Hematopoietic multipotent progenitor cell treated with erythropoietin and hydrocortisone succinate and interleukin-3 and kit ligand, for 8 days (in vitro differentiated cells): ENCODE results near the gene P4HB.

ENCODE experiments used
- DNase-seq: peaks from one replicate; pipeline ENCODE4 v3.0.0-alpha.2; 2015

The P4HB gene

DNA sequence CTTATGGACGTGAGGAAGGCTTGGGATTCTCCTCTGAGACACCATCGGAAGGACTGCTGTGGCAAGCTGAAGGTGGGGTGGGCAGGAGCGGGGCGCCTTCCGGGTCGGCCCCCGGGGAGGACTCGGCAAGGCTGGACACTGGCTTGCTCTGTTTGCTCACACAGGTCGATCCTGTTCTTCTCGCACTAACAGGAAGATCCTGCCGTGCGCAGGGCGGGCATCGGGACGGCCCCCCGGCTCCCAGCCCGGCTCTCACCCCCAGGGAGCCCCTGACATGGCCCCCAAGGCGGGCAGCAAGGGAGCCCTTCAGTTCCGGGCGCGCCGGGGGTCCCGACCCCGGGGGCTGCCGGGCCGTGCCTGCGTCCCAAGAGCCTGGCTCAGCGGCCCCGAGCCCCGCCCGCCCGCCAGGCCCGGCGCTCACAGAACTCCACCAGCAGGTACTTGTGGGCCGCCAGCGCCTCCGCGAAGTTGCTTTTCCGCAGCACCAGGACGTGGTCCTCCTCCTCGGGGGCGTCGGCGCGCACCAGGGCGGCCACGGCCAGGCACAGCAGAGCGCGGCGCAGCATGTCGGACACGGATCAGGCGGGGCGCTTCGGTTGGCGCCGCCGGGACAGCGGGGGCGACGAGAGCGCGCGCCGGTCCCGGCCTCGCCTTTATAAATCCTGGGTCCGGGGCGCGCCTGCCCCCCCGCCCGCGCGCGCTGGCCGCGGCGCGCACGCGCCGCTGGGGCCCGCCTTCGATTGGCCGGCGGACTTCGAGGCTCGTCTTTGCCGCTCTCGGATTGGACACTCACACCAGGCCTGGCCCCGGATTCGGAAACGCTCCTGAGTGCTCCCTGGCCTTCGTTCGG, at the start of gene P4HB:
Gene P4HB (minus strand): TSS at position 630 of the 850 bp plus-strand sequence. CDS start 64 bp downstream, at position 566.
- no peak for DNase-seq

- no peak for DNase-seq
These were observed 48.9 kb upstream of the P4HB start for GRCh38 chr17:81909231-81909630.

- no peak for DNase-seq
These were observed 48.5 kb upstream of the P4HB start for GRCh38 chr17:81908793-81909192.

- no peak for DNase-seq
These were observed 47.1 kb upstream of the P4HB start for GRCh38 chr17:81907219-81908145.

DNA sequence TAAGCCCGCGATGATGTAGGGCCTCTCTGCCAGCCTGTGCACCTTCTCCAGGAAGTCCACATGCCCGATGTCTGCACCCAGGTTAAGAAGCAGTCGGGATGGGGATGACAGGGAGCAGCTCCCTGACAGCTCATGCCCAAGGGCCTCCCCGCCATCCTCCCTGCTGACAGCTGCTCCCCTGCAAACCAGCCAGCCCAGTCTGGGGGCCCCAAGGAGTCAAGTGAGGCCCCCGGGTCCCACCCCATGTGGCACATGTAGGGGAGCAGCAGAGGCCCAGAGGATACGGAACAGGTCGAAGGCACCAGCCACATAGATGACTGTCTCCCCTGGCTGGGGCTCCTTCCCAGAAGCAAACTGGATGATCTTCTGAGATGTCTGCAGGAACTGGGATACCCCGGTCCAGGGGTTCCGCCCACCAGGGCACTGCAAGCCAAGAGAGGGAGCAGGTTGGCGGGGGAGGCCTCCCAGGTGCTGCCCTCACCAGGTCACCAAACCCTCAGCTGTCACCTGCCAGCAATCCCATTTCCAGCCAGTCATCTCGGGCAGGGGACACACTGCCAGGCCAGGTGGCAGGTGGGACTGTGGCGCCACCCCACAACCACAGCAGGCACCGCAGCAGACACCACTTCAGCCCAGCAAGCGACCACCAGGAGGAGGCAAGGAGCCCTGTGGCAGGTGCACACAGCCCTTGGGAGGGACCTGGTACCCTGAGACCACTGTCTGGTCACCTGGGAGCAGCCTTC, 46.3 kb upstream of the P4HB start:
- no peak for DNase-seq

DNA sequence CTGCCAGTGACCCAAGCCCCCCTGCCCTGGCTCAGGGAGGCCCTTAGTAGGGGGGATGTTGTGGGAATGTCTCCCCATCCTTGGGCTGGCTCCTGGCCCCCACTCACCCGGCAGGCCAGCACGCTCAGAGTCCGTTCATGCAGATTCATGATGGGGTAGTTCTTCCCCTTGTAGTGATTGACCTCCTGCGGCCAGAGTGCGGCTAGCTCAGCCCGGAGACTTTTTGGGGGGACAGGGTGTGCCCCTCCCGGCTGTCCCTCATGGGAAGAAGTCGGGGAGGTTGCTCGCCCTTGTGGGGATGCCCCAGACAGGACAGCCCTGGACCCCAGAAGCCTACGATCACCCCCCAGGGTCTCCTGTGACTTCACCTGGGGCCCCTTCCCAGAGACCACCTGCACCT, 45.7 kb upstream of the P4HB start:
- no peak for DNase-seq

- no peak for DNase-seq
These were observed 45.1 kb upstream of the P4HB start for GRCh38 chr17:81905424-81905875.

- no peak for DNase-seq
These were observed 44.5 kb upstream of the P4HB start for GRCh38 chr17:81904600-81905423.

GRCh38 chr17:81903896-81904599, 43.7 kb upstream of the P4HB start:
- DNase-seq, result no peak

GRCh38 chr17:81903415-81903831, 43.1 kb upstream of the P4HB start:
- DNase-seq, result no peak

- peak; percentile 28 for DNase-seq
These were observed 42.5 kb upstream of the P4HB start for GRCh38 chr17:81902653-81903414.

DNA sequence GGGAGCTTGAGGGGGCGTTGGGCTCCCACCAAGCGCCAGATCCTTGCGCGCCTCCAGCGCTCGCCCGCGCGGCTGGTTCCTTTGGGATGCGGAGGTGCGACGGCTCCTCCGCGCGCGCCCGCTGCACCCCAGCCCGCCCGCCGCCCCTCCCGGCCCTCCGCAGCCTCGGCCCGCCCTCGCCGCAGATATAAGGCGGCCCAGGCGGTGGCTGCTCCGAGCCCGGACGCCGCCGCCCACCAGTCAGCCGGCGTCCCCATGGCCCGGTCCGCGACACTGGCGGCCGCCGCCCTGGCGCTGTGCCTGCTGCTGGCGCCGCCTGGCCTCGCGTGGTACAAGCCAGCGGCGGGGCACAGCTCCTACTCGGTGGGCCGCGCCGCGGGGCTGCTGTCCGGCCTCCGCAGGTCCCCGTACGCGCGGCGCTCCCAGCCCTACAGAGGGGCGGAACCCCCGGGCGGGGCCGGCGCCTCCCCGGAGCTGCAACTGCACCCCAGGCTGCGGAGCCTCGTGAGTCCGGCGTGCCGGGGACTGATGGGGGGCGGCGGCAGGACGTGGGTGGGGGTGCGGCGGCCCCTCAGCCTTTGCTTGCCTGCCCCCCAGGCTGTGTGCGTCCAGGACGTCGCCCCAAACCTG, 41.8 kb upstream of the P4HB start, which contains the start of gene NPB:
Gene NPB (plus strand): TSS at position 216 of the 630 bp plus-strand sequence. CDS start 40 bp downstream, at position 256.
- DNase-seq, result peak; percentile 57

DNA sequence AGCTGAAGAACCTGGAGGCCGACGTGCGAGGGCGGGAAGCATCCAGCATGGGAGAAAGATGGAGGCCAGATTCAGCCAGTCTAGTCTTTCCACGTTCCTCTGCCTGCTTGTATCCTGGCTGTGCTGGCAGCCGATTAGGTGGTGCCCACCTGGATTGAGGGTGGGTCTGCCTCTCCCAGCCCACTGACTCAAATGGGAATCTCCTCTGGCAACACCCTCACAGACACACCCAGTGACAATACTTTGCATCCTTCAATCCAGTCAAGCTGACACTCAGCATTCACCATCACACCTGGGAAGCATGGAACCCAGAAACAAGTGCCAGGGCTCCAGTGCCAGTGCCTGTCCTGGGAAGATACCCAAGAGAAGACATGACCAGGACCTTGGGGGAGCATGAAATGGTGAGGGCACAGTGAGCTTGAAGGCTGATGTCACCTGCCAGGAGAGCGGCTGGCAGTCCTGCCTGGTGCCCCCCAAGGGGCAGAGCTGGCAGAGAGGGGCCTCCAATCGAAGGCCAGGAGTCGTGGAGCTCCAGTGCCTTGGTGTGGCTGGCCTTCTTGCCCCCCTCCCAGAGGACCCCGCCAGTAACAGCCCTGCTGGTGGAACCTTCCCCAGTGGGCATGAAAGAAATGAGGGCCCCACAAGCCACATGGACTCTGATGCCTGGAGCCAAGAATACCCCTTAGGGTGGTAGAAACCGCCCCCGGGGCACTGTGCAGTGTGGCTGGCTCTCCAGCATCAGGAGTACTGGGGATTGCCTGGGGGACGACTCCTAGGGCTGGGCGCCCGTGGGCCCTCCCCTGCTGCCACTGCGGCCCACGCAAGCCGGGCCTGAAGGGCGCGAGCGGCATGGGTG, 41.1 kb upstream of the P4HB start:
- DNase-seq, result no peak

DNA sequence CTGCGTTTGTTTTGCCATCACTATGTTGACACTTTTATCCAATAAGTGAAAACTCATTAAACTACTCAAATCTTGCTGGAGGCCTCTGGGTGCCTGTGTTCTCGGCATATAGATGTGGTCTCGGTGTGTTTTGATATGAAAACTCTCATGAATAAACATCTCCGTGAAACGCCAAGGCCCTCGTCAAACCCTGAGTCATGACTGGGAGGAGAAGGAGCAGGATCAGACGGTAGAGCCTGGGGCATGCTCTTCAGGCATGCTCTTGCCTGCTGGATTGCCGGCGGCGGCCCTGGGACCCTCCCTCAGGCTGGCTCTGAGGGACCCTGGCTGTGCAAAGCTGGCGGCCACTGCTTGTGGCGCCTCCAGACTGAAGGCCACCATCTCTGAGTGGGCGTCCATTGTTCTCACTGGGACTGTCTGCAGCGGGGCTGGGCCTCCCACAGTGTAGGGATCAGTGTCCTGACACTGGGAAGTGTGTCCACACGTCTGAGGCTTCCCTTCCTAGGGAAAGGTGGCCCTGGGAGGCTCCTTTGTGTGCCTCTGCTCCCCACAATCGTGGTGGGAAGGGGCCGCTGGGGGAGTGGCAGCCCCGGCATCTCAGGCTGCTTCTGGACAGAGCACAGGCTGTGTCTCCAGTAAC, 40.0 kb upstream of the P4HB start:
- no peak for DNase-seq

DNA sequence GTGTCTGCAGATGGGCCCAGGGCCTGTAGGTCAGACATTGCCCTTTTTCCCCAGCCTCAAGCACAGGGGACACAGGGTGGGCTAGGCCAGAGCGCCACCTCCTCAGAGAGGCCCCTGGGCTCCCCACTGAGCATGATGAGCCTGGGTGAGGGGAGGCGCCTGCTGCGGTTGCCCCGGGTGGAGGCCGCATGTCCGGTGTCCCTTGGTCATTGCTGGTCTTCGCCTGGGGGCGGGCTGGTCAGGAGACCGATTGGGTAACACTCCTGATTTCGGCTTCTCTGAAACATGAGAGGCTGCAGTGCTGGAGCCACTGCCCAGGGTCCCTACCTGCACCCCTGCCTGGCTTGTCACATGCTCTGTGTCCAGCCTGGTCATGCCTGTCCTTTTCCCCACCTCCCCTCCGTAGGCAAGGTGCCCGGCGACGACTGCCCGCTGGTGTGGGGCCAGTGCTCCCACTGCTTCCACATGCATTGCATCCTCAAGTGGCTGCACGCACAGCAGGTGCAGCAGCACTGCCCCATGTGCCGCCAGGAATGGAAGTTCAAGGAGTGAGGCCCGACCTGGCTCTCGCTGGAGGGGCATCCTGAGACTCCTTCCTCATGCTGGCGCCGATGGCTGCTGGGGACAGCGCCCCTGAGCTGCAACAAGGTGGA, 39.3 kb upstream of the P4HB start:
- DNase-seq, result no peak

DNA sequence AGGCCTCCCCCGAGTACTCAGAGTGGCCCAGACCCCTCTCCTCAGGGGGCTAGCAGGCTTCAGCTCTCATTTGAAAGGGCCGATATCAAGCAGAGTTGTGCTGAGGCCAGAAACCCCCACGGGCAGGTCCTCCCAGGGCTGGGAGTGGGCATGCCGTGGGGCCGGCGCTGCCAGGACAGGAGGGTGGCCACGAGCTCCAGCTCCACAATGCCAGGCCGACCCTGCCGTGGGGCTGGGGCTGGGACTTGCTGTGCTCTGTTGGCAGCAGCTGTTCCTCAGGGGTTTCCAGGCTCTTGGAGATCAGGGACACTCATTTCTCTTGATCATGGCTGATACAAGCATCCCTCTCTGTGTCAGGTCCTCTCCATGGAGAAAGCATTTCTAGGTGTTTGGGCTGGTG, 38.5 kb upstream of the P4HB start:
- DNase-seq, result no peak

GRCh38 chr17:81898029-81898866, 37.9 kb upstream of the P4HB start:
- DNase-seq, result no peak
